HG03280 (cell line): ENCODE measurements around the gene WNT16.

Source experiments
- ATAC-seq: cut with Tn5 transposase; IDR thresholded peaks from one replicate; pipeline ENCODE4 v1.9.1; 2021; ENCODE audit warnings: mild to moderate bottlenecking, moderate library complexity; ENCODE audit not compliant: unreplicated experiment

WNT16 gene

GRCh38 chr7:121390109-121390508, 61.3 kb downstream of the WNT16 start:
- ATAC-seq: no peak

GRCh38 chr7:121390617-121391016, 61.8 kb downstream of the WNT16 start:
- ATAC-seq: no peak
